Measurements from ENCODE around the gene HERC2.
"Not testable (repeated sequence)": the region's sequence is repeated elsewhere in the genome, so short reads cannot be mapped to it uniquely, and the experiment has no call there.

Gene HERC2

GRCh38 chr15:28221696-28222095 is 100.3 kb downstream of the HERC2 start:
- DNase-seq = not testable (repeated sequence)

DNA sequence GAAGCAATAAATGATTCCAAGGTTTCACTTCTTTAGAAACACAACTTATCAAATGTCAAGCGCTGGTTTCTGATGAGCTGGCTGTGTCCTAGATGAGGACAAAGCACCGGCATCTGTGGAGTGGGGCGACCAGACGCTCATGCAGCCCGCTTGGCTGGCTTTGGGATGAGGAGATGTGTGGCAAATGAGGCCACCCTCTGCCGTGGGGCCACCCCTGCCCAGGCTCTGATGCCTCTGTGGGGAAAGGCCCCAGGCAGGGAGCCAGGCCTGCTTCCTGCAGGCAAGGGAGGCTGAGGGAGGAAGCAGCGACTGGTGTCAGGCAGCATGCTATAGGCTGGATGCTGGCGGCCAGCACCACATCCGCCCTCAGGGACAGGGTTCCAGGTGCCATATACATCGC is 102.9 kb downstream of the HERC2 start:
- no peak for DNase-seq

- not testable (repeated sequence) for DNase-seq
These were observed 104.9 kb downstream of the HERC2 start for GRCh38 chr15:28216946-28217546.

DNA sequence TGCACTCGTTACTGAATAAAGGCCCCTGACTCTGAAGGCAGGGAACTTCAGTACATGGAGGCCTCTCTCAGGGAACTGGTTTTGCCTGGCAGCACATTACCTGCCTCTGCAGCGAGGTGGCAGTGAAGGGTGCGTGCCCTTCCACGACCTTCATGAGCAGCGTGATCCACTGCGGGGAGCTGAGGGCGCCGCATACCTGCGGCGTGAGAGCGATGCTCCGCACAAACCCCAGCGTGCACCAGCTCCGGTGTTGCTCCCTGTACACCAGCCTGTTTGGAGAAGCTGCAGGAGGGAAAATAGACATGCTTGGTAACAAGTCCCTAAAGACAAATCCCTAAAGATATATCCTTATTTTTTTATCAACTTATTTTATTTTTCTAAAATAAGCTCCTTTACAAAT is 106.5 kb downstream of the HERC2 start:
- DNase-seq = not testable (repeated sequence)

- not testable (repeated sequence) for DNase-seq
These were observed 107.8 kb downstream of the HERC2 start for GRCh38 chr15:28214006-28214790.

- not testable (repeated sequence) for DNase-seq
These were observed 108.6 kb downstream of the HERC2 start for GRCh38 chr15:28213393-28213792.

DNA sequence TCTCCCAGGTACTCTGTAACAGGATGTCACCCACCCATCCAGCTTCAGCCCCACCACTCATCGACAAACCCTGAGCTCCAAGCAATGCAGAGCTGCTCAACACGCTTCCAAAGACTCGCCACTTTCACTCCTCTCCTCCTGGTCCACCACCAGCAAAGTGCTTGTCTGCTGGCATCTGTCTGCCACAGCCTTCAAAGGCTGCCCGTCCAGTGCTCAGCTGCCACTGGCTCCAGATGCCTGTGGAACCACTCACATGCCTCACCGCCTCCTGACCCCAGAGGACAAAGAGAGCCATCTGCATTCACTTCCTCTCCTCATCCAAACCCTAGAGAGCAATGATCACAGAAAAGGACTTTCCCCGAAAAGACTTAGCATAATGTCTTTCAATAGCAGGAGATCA is 113.4 kb downstream of the HERC2 start:
- no peak for DNase-seq

DNA sequence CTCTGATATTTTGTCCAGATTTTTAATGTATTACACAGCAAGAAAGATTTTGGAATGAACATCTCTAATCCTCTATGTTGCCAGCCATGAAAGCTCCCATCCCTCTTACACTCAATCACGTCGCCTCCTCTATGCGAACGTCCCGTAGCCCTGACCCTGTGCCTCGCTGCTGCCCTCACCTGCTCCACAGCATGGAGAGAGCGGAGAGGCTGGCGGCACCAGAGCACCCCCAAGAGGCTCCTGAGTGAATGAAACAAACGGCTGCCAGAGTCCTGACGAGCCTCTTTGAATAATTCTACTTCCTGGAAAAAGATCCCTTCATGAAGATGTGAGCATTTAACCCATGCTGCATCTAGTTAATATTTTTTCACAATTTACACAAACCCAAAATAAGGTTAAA is 116.3 kb downstream of the HERC2 start:
- DNase-seq = not testable (repeated sequence)

DNA sequence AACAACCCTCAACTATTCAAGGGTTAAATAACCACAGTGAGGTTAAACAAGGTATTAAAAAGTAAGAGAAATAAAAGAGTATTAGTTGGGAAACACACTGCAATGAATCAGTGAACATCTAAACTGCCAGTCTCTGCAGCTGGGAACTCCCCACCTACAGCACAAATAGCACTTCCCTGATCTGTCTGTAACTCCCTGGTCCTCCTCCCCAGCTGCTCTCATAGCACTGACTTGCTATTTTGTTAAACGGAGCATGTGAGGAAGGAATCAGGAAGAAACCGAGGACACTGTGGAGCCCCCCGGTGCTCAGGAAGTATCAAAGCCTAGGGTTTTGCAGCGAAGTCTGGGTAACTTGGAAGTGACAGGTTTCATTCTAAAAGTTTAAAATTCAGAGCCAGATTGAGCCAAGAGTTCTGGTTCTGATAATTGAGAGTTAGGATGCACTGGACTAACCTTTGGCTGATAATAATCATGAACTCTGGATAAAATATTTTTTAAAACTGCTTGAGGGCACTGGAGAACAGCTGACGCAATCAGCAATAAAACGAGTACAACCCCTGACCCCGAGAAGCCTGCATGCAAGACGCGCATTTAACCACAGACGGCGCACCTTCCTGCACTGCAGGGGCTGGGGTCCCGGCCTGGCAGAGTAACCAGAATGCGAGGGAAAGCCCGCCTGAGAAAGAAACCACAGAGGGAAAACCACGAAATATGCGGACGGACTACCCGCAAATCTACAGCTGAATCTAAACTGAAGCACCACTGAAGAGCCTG is 118.7 kb downstream of the HERC2 start:
- not testable (repeated sequence) for DNase-seq

DNA sequence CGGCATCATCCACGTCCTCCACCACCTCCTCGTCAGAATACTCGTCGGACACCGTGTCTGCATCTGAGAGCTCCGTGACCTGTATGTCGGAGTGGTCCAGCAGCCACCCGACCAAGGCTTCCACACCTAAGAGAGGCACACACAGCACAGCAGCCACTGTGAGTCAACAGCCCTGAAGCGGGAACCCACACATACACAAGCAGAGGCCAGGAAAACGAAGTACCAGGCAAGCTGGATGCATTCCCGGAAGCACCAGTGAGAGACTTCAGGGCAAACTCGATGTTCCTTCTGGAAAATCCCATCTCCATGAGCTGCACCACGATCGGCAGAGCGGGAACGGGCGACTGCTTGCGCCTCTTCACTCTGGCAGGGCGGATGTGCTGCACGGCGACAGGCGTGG is 119.9 kb downstream of the HERC2 start:
- not testable (repeated sequence) for DNase-seq

GRCh38 chr15:28198215-28198614 is 123.8 kb downstream of the HERC2 start:
- DNase-seq = not testable (repeated sequence)

GRCh38 chr15:28197694-28198093 is 124.3 kb downstream of the HERC2 start:
- DNase-seq = not testable (repeated sequence)

GRCh38 chr15:28196581-28196980 is 125.4 kb downstream of the HERC2 start:
- DNase-seq = not testable (repeated sequence)

DNA sequence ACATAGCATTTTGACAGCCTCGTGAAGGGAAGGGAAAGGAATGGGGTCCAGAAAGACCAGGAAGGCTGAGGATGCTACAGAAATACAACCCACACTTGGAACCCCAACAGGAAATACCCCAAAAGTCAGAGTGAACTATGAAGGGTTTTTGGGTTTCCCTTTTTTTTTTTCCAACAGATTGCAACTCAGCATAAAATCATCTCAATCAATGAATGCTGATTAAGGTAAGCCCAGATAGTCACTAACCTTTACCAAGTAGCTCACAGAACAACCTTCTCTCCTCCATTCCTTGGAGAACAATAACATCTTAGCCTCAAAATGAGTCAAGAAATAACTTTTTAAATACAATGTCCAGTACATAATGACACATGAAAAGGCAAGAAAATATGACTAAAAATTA is 129.2 kb downstream of the HERC2 start:
- no peak for DNase-seq

DNA sequence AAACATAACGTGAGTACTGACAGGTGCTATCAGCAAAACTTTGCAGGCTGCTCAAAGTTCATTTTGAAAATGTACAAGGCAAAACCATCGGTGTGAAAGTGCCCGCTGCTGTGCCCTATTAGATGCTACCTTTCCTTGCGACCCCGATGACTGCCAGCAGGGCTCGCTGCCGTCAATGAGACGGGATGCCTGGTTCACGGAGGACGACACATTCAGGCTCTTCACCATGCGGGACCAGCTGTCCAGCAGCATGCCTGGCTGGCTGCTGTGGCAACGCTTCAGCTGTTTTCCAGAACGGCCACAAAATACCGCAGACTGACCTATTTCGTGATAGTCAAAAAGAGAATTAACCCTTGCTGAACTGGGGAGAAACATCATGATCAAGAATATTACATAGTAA is 130.1 kb downstream of the HERC2 start:
- no peak for DNase-seq

- no peak for DNase-seq
These were observed 131.4 kb downstream of the HERC2 start for GRCh38 chr15:28190391-28191174.

GRCh38 chr15:28185148-28185895 is 136.7 kb downstream of the HERC2 start:
- no peak for DNase-seq

DNA sequence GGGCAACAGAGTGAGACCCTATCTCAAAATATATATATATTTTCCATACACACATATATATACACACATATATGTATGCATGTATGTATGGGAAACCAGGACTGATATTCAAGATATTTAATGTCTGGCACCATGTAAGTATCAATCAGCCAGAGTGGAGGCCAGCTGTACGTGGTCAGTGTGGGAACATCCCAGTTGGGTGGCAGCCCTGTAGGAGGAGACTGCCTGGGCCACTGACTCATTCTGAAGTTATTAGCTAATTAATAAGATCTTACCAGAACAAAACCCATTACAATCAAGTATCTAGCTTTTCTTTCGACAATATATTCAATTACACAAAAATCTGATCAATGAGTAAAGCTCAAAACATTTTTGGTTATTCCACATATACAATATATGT is 137.8 kb downstream of the HERC2 start:
- no peak for DNase-seq

DNA sequence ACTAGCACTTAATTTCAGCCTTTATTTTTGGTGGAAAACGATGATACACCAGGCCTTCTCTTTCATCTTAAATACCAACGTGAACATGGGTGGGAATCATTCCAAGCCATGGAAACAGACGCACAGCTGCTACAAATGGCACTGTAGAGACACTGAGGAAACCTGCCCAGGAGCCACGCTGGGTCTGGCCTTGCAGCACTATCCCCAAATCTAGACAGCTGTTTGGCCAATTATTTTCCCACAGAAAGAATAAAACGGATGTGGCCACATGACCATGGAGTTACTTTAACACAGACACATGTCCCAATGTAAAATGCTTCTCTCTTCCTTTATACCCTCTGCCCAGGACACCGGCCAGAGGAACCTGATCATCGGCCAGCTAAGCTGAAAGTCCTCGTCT is 139.2 kb downstream of the HERC2 start:
- DNase-seq = no peak

- no peak for DNase-seq
These were observed 139.8 kb downstream of the HERC2 start for GRCh38 chr15:28182216-28182615.

GRCh38 chr15:28181366-28181765 is 140.6 kb downstream of the HERC2 start:
- DNase-seq = no peak

GRCh38 chr15:28179270-28179669 is 142.7 kb downstream of the HERC2 start:
- no peak for DNase-seq
